HepG2 (cell line): ENCODE results near the gene FCER1G. TPM values are rescaled to one million over a fixed set of nuclear protein-coding genes. Genes with fewer than 3 reads are reported as not detected.
A peak's percentile ranks its signal among the peaks of the same experiment; 100 is the strongest.

Experiments used
- ATF7-NPFF ChIP-seq: sonication (generic); formaldehyde crosslinking; IDR thresholded peaks from 2 replicates; pipeline ENCODE4 v1.8.1; 2023; ENCODE audit warnings: mild to moderate bottlenecking, low read depth, missing genetic modification reagents, moderate library complexity
- BCL6 ChIP-seq: IDR thresholded peaks from 2 replicates; pipeline ENCODE4 v1.6.1; 2016; ENCODE audit warnings: missing genetic modification reagents, missing compliant biosample characterization
- DPF2 ChIP-seq: sonication (generic); formaldehyde crosslinking; IDR thresholded peaks from 2 replicates; pipeline ENCODE4 v1.4.0; 2020; ENCODE audit warnings: mild to moderate bottlenecking, low read depth, missing genetic modification reagents, borderline replicate concordance
- HMG20B ChIP-seq: conservative IDR thresholded peaks from 2 replicates; pipeline ENCODE4 v1.6.1; 2016; ENCODE audit warnings: missing genetic modification reagents, missing compliant biosample characterization
- KAT2B ChIP-seq: fragments of 150-350 bp; IDR thresholded peaks from 2 replicates; pipeline ENCODE4 v1.6.1; 2014; ENCODE audit warnings: low read depth, low read length, borderline replicate concordance
- MXI1 ChIP-seq: IDR thresholded peaks from 3 replicates; pipeline ENCODE4 v1.6.1; 2012; ENCODE audit warnings: low read depth, low read length, inconsistent platforms, borderline replicate concordance
- PAWR ChIP-seq: sonication (generic); formaldehyde crosslinking; IDR thresholded peaks from 2 replicates; pipeline ENCODE4 v1.4.0; 2020; ENCODE audit warnings: missing genetic modification reagents, mild to moderate bottlenecking, borderline replicate concordance
- SRY ChIP-seq: sonication (generic); formaldehyde crosslinking; IDR thresholded peaks from 2 replicates; pipeline ENCODE4 v1.8.0; 2022; ENCODE audit warnings: mild to moderate bottlenecking, missing genetic modification reagents
- TRIM22 ChIP-seq: fragments of 450-650 bp; IDR thresholded peaks from 2 replicates; pipeline ENCODE4 v1.6.1; 2017
- U2AF2 ChIP-seq: fragments of 200-400 bp; formaldehyde crosslinking; IDR thresholded peaks from 2 replicates; pipeline ENCODE4 v1.6.1; 2017; ENCODE audit warnings: low read depth, mild to moderate bottlenecking, low read length
- ZNF205 ChIP-seq: IDR thresholded peaks from 2 replicates; pipeline ENCODE4 v1.6.1; 2018; ENCODE audit warnings: missing biosample characterization, missing genetic modification reagents
- ZNF224 ChIP-seq: sonication (generic); formaldehyde crosslinking; IDR thresholded peaks from 2 replicates; pipeline ENCODE4 v1.5.0; 2020; ENCODE audit warnings: mild to moderate bottlenecking, missing genetic modification reagents
- ZNF275 ChIP-seq: sonication (generic); formaldehyde crosslinking; IDR thresholded peaks from 2 replicates; pipeline ENCODE4 v1.8.0; 2022; ENCODE audit warnings: missing genetic modification reagents, mild to moderate bottlenecking, inconsistent platforms, borderline replicate concordance
- ZNF30 ChIP-seq: sonication (generic); formaldehyde crosslinking; IDR thresholded peaks from 2 replicates; pipeline ENCODE4 v1.5.0; 2020; ENCODE audit warnings: mild to moderate bottlenecking, missing genetic modification reagents
- ZNF569 ChIP-seq: sonication (generic); formaldehyde crosslinking; IDR thresholded peaks from 2 replicates; pipeline ENCODE4 v1.5.0; 2020; ENCODE audit warnings: mild to moderate bottlenecking, missing genetic modification reagents, moderate library complexity, borderline replicate concordance
- ZNF713 ChIP-seq: sonication (generic); formaldehyde crosslinking; IDR thresholded peaks from 2 replicates; pipeline ENCODE4 v1.4.0; 2020; ENCODE audit warnings: mild to moderate bottlenecking, missing genetic modification reagents
- polyA plus RNA-seq, 8 experiments: library from polyadenylated mRNA; depleted of rRNA in 3 of 8; stranded (reverse) in 7 of 8; unstranded in 1 of 8; fragments of >200 nt; fragmentation: Illumina TruSeq in 4 of 8; extraction: Trizol in 4 of 8; gene quantifications; 2 replicates each; pipeline versions ENCODE4 v1.2.1 to v1.2.3, GENCODE V29; 2011 to 2016; ENCODE audit warnings: low read depth in 4 of 8, missing spikeins in 1 of 8, mixed read lengths in 1 of 8; ENCODE audit not compliant: insufficient read depth in 1 of 8
- total RNA-seq, 5 experiments: library from RNA; depleted of rRNA; stranded (reverse); fragments of >200 nt; fragmentation: Illumina TruSeq; extraction: Trizol; gene quantifications; 2 replicates each; pipeline ENCODE4 v1.2.3, GENCODE V29; 2016; ENCODE audit warnings: low read depth in 1 of 5
- TF ChIP-seq, protein P1 (sequence below): sonication (generic); formaldehyde crosslinking; IDR thresholded peaks from 2 replicates; pipeline ENCODE4 v1.4.0; 2020; ENCODE audit warnings: mild to moderate bottlenecking, missing genetic modification reagents
- TF ChIP-seq, protein P2 (sequence below): sonication (generic); formaldehyde crosslinking; IDR thresholded peaks from 2 replicates; pipeline ENCODE4 v1.8.0; 2022; ENCODE audit warnings: low read depth, missing genetic modification reagents
- TF ChIP-seq, protein P3 (sequence below): IDR thresholded peaks from 2 replicates; pipeline ENCODE4 v1.6.1; 2016; ENCODE audit warnings: low read depth, control low read depth
- TF ChIP-seq, protein P4 (sequence below): sonication (generic); formaldehyde crosslinking; IDR thresholded peaks from 2 replicates; pipeline ENCODE4 v1.4.0; 2020; ENCODE audit warnings: missing genetic modification reagents
- TF ChIP-seq, protein P5 (sequence below): sonication (generic); formaldehyde crosslinking; IDR thresholded peaks from 2 replicates; pipeline ENCODE4 v1.5.1; 2020; ENCODE audit warnings: mild to moderate bottlenecking, missing genetic modification reagents, moderate library complexity

The FCER1G gene
- total and polyA plus RNA-seq, 2 of the 13 experiments (the other 11 are each of a cell fraction or from before 2014, with no cell fraction given): 1.3 to 6.4 TPM

DNA sequence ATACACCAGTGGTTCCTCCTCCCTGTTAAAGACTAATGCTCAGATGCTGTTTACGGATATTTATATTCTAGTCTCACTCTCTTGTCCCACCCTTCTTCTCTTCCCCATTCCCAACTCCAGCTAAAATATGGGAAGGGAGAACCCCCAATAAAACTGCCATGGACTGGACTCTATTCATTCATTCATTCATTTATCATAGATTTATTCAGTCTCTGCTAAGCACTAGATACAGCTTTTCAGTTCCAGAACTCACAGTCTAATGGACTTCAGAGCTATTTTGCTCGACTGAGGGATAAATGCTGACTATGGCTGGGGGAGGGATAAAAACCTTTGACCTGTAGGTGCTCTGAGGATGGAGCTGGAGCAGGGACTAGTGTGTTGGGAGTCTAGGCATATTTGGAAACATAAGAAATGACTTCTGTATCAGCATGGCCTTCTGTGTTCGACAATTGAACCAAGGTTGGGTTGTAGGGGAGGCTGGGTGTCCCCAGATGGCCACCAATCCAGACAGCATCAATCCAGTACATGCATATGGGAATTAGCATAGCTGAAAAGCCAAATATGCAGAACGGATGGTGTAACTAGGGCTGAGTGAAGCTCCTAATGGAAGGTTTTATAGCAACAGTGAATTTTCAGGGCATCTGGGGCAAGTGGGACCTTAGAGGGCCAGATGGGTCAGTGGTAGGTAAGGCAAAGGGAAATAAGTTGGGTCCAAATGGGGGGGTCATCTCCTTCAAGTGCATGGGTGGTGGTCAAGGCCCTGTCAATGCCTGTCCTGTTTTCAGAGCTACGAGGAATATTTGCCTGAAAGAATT is 4.2 kb downstream of the FCER1G start (continued):
- TF ChIP-seq DPF2: no peak
- no peak for TF ChIP-seq BCL6 (CRISPR knock-in tag)
- no peak for TF ChIP-seq ZNF713 (CRISPR knock-in tag)
- TF ChIP-seq MXI1: no peak
- TF ChIP-seq, protein P1, sequence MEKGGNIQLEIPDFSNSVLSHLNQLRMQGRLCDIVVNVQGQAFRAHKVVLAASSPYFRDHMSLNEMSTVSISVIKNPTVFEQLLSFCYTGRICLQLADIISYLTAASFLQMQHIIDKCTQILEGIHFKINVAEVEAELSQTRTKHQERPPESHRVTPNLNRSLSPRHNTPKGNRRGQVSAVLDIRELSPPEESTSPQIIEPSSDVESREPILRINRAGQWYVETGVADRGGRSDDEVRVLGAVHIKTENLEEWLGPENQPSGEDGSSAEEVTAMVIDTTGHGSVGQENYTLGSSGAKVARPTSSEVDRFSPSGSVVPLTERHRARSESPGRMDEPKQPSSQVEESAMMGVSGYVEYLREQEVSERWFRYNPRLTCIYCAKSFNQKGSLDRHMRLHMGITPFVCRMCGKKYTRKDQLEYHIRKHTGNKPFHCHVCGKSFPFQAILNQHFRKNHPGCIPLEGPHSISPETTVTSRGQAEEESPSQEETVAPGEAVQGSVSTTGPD (CRISPR knock-in tag): no peak
- no peak for TF ChIP-seq ZNF205 (CRISPR knock-in tag)
- no peak for TF ChIP-seq U2AF2
- TF ChIP-seq PAWR (CRISPR knock-in tag): no peak
- TF ChIP-seq ZNF224 (CRISPR knock-in tag): no peak
- TF ChIP-seq KAT2B: no peak
- TF ChIP-seq, protein P2, sequence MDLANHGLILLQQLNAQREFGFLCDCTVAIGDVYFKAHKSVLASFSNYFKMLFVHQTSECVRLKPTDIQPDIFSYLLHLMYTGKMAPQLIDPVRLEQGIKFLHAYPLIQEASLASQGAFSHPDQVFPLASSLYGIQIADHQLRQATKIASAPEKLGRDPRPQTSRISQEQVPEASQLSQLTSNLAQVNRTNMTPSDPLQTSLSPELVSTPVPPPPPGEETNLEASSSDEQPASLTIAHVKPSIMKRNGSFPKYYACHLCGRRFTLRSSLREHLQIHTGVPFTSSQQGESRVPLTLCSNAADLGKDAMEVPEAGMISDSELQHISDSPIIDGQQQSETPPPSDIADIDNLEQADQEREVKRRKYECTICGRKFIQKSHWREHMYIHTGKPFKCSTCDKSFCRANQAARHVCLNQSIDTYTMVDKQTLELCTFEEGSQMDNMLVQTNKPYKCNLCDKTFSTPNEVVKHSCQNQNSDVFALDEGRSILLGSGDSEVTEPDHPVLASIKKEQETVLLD: peak; percentile 43; the same call in 1 of the 2 replicates
- TF ChIP-seq SRY (CRISPR knock-in tag): 0 out of 2 replicates have a peak, but pooled peaks have one; percentile 13
- no peak for TF ChIP-seq HMG20B
- no peak for TF ChIP-seq ZNF569
- TF ChIP-seq, protein P3, sequence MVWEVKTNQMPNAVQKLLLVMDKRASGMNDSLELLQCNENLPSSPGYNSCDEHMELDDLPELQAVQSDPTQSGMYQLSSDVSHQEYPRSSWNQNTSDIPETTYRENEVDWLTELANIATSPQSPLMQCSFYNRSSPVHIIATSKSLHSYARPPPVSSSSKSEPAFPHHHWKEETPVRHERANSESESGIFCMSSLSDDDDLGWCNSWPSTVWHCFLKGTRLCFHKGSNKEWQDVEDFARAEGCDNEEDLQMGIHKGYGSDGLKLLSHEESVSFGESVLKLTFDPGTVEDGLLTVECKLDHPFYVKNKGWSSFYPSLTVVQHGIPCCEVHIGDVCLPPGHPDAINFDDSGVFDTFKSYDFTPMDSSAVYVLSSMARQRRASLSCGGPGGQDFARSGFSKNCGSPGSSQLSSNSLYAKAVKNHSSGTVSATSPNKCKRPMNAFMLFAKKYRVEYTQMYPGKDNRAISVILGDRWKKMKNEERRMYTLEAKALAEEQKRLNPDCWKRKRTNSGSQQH (CRISPR knock-in tag): no peak
- TF ChIP-seq ZNF30 (CRISPR knock-in tag): no peak
- 0 out of 2 replicates have a peak, but pooled peaks have one; percentile 40 for TF ChIP-seq ATF7-NPFF (CRISPR knock-in tag)
- TF ChIP-seq, protein P4, sequence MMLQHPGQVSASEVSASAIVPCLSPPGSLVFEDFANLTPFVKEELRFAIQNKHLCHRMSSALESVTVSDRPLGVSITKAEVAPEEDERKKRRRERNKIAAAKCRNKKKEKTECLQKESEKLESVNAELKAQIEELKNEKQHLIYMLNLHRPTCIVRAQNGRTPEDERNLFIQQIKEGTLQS: no peak
- no peak for TF ChIP-seq ZNF275 (CRISPR knock-in tag)
- no peak for TF ChIP-seq TRIM22
- TF ChIP-seq, protein P5, sequence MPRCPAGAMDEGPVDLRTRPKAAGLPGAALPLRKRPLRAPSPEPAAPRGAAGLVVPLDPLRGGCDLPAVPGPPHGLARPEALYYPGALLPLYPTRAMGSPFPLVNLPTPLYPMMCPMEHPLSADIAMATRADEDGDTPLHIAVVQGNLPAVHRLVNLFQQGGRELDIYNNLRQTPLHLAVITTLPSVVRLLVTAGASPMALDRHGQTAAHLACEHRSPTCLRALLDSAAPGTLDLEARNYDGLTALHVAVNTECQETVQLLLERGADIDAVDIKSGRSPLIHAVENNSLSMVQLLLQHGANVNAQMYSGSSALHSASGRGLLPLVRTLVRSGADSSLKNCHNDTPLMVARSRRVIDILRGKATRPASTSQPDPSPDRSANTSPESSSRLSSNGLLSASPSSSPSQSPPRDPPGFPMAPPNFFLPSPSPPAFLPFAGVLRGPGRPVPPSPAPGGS (CRISPR knock-in tag): no peak
